ENCODE data around the gene NDUFA3. TPM values are rescaled to one million over a fixed set of nuclear protein-coding genes. Genes with fewer than 3 reads are reported as not detected.

Gene NDUFA3
- total and polyA plus RNA-seq, 2 of the 13 experiments (the other 11 are each of a cell fraction or from before 2014, with no cell fraction given), result 31.6 to 75.4 TPM

DNA sequence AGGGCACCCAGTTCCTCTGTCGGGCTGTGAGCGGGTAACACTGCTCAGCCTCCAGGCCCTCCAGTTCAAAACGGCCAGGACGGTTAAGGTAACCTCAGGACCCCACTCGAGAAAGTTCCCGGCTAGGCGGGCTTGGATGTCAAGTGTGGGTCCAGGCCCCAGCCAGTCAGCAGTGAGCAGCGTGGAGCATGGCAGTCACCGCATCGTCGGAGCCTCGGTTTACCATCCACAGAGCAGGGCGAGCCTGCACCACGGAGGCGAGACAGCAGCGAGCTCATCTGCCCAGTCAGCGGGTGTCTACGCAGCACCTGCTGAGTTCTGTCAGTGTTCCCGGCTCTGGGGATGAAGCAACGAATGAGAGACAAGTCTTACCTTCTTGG lies 27.0 kb downstream of the NDUFA3 start:
- no TSS peak for BruUV-seq (replicated peaks)
- in situ Hi-C loops (cut with HindIII; ENCODE audit: extremely low pct_ligation_motif_present, low pct_unique_long_range_greater_than_20kb), result no loop called here
- CTCF ChIA-PET (ENCODE audit: low intra/inter-chr PET ratio, low total read pairs), result no interaction called here

DNA sequence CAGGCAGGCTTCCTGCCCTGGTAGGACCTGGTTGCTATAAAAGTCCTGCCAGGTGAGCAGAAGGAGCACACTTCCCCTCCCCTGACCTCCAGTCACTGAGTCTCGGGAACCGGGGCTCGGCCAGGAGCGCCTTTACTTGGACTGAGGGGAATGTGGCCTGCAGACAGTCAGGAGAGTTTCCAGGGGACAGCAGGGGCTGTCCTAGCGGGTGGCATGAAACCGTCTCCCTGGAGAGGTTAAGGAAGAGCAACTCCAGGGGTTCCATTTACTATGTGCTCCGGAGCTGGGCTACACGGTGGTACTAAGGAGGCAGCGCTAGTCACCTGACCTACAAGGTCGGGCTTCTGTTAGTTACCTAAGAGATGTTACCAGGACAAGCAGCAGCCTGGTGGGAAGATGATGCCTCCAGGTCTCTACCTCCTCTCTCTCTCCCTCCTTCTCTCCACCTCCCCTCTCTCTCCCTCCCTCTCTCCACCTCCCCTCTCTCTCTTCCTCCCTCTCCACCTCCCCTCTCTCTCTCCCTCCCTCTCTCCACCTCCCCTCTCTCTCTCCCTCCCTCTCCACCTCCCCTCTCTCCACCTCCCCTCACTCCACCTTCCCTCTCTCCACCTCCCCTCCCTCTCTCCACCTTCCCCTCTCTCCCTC lies 30.8 kb downstream of the NDUFA3 start:
- Histone ChIP-seq H3K9ac (ENCODE audit: insufficient read depth, low read depth, low read length) (no peak overlapping the region), H3K27ac (ENCODE audit: extremely low read length, insufficient read depth, low read length) (no peak overlapping the region), H3K4me3 (replicated peaks in 1 of 3; ENCODE audit: insufficient read depth in 1 of 3, low read depth in 2 of 3, low read length in 3 of 3) (no peak overlapping the region), H4K20me1 (ENCODE audit: insufficient read depth, low read length) (0 out of 2 replicates have a peak, but pooled peaks cover under 1% of the 10 kb centered on the region), H3K36me3 (replicated peaks in 1 of 2; ENCODE audit: control insufficient read depth in 1 of 2, insufficient read depth in 2 of 2, low read length in 2 of 2) (peaks cover 2 to 12% of the 10 kb centered on the region in 2 experiments; a peak in 1 of 5 replicates), H3K4me1 (ENCODE audit: insufficient read depth, low read length) (peaks cover 13% of the 10 kb centered on the region), H2AFZ (ENCODE audit: low read length) (no peak overlapping the region), H3K79me2 (ENCODE audit: insufficient read depth, low read length) (peaks cover under 1% of the 10 kb centered on the region), H3K4me2 (ENCODE audit: low read depth, low read length) (no peak overlapping the region), H3K27me3 (ENCODE audit: control insufficient read depth in 1 of 2, insufficient read depth in 2 of 2, low read length in 2 of 2) (no peaks in the 10 kb centered on the region; a peak in 1 of 5 replicates), H3K9me3 (ENCODE audit: low read length) (peaks cover 5% of the 10 kb centered on the region)
- intact Hi-C loops (cut with micrococcal nuclease; ENCODE audit: unreplicated experiment), result no loop called here
- WGBS (ENCODE audit: low lambda C conversion rate), result 83% methylated on average over 3 of the region's 10 CpGs
- in situ Hi-C loops (cut with HindIII; ENCODE audit: extremely low pct_ligation_motif_present, low pct_unique_long_range_greater_than_20kb), result no loop called here
- BruUV-seq (replicated peaks), result no TSS peak
- DNase-seq (ENCODE audit: low spot score) (peak; percentile 84), FAIRE-seq (no peak), ATAC-seq (peak; percentile 21; the same call in 1 of the 3 replicates)
- ChIA-PET POLR2A (no interaction called here), CTCF (ENCODE audit: low intra/inter-chr PET ratio, low total read pairs) (no interaction called here)
- TF ChIP-seq ZSCAN25 (CRISPR knock-in tag; IDR thresholded peaks at IDR 0.05), result 0 out of 2 replicates have a peak, but pooled peaks have one; percentile 38
- TF ChIP-seq SIN3B (IDR thresholded peaks at IDR 0.05; ENCODE audit: low read length), result 0 out of 2 replicates have a peak, but pooled peaks have one; percentile 18
- TF ChIP-seq, protein P1, sequence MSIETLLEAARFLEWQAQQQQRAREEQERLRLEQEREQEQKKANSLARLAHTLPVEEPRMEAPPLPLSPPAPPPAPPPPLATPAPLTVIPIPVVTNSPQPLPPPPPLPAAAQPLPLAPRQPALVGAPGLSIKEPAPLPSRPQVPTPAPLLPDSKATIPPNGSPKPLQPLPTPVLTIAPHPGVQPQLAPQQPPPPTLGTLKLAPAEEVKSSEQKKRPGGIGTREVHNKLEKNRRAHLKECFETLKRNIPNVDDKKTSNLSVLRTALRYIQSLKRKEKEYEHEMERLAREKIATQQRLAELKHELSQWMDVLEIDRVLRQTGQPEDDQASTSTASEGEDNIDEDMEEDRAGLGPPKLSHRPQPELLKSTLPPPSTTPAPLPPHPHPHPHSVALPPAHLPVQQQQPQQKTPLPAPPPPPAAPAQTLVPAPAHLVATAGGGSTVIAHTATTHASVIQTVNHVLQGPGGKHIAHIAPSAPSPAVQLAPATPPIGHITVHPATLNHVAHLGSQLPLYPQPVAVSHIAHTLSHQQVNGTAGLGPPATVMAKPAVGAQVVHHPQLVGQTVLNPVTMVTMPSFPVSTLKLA (IDR thresholded peaks at IDR 0.05), result no peak
- TF ChIP-seq POLR2G (IDR thresholded peaks at IDR 0.05; ENCODE audit: low read depth, low read length), result peak; percentile 67
- peak; percentile 75 for TF ChIP-seq SRSF1 (optimal IDR thresholded peaks at IDR 0.05; ENCODE audit: low read depth, low read length)
- peak; percentile 84; the same call in 1 of the 2 replicates for TF ChIP-seq FIP1L1 (IDR thresholded peaks at IDR 0.05; ENCODE audit: borderline replicate concordance, insufficient read depth, low read depth, low read length)
- no peak for TF ChIP-seq GZF1 (CRISPR knock-in tag; IDR thresholded peaks at IDR 0.05)
- TF ChIP-seq, protein P2, sequence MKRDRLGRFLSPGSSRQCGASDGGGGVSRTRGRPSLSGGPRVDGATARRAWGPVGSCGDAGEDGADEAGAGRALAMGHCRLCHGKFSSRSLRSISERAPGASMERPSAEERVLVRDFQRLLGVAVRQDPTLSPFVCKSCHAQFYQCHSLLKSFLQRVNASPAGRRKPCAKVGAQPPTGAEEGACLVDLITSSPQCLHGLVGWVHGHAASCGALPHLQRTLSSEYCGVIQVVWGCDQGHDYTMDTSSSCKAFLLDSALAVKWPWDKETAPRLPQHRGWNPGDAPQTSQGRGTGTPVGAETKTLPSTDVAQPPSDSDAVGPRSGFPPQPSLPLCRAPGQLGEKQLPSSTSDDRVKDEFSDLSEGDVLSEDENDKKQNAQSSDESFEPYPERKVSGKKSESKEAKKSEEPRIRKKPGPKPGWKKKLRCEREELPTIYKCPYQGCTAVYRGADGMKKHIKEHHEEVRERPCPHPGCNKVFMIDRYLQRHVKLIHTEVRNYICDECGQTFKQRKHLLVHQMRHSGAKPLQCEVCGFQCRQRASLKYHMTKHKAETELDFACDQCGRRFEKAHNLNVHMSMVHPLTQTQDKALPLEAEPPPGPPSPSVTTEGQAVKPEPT (CRISPR knock-in tag; IDR thresholded peaks at IDR 0.05; ENCODE audit: low read depth), result no peak
- TF ChIP-seq, protein P3, sequence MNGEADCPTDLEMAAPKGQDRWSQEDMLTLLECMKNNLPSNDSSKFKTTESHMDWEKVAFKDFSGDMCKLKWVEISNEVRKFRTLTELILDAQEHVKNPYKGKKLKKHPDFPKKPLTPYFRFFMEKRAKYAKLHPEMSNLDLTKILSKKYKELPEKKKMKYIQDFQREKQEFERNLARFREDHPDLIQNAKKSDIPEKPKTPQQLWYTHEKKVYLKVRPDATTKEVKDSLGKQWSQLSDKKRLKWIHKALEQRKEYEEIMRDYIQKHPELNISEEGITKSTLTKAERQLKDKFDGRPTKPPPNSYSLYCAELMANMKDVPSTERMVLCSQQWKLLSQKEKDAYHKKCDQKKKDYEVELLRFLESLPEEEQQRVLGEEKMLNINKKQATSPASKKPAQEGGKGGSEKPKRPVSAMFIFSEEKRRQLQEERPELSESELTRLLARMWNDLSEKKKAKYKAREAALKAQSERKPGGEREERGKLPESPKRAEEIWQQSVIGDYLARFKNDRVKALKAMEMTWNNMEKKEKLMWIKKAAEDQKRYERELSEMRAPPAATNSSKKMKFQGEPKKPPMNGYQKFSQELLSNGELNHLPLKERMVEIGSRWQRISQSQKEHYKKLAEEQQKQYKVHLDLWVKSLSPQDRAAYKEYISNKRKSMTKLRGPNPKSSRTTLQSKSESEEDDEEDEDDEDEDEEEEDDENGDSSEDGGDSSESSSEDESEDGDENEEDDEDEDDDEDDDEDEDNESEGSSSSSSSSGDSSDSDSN (CRISPR knock-in tag; IDR thresholded peaks at IDR 0.05), result no peak

More for the DNA sequence above, 27.0 kb downstream of the NDUFA3 start:
- ATAC-seq (no peak), DNase-seq (ENCODE audit: low spot score) (no peak), FAIRE-seq (no peak)
- peaks cover 10 to 40% of the 10 kb centered on the region in 2 experiments; a peak in 4 of 5 replicates for H3K36me3 ChIP-seq (replicated peaks in 1 of 2; ENCODE audit: control insufficient read depth in 1 of 2, insufficient read depth in 2 of 2, low read length in 2 of 2)
- no peaks in the 10 kb centered on the region for H4K20me1 ChIP-seq (ENCODE audit: insufficient read depth, low read length)
- intact Hi-C loops (cut with micrococcal nuclease; ENCODE audit: unreplicated experiment), result no loop called here
- H3K9me3 ChIP-seq (ENCODE audit: low read length), result peaks cover 5% of the 10 kb centered on the region
- H3K9ac ChIP-seq (ENCODE audit: insufficient read depth, low read depth, low read length), result no peak overlapping the region
- POLR2A ChIA-PET, result no interaction called here
- H3K4me3 ChIP-seq (replicated peaks in 1 of 3; ENCODE audit: insufficient read depth in 1 of 3, low read depth in 2 of 3, low read length in 3 of 3), result no peak overlapping the region
- no peaks in the 10 kb centered on the region for H3K79me2 ChIP-seq (ENCODE audit: insufficient read depth, low read length)
- H3K4me1 ChIP-seq (ENCODE audit: insufficient read depth, low read length), result peaks cover 4% of the 10 kb centered on the region
- no peaks in the 10 kb centered on the region for H3K27me3 ChIP-seq (ENCODE audit: control insufficient read depth in 1 of 2, insufficient read depth in 2 of 2, low read length in 2 of 2)
- no peak overlapping the region for H3K27ac ChIP-seq (ENCODE audit: extremely low read length, insufficient read depth, low read length)
- 83% methylated on average over 5 of the region's 20 CpGs for WGBS (ENCODE audit: low lambda C conversion rate)
- TF ChIP-seq, protein P4, sequence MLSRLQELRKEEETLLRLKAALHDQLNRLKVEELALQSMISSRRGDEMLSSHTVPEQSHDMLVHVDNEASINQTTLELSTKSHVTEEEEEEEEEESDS (CRISPR knock-in tag; IDR thresholded peaks at IDR 0.05; ENCODE audit: borderline replicate concordance), result no peak
- no peak overlapping the region for H2AFZ ChIP-seq (ENCODE audit: low read length)
- no peak overlapping the region for H3K4me2 ChIP-seq (ENCODE audit: low read depth, low read length)
